H9 (cell line): ENCODE data around the gene DNAI4. TPM values are rescaled to one million over a fixed set of nuclear protein-coding genes. Genes with fewer than 3 reads are reported as not detected.

Experiments
- DNase-seq: peaks from one replicate; pipeline ENCODE4 v3.0.0-alpha.2; 2017
- H2AFZ ChIP-seq: one replicate; pipeline ENCODE4 v1.6.1; 2013; ENCODE audit warnings: mild to moderate bottlenecking, low read length, control low read depth, moderate library complexity
- H2AK5ac ChIP-seq: 2 replicates; pipeline ENCODE4 v1.6.1; 2013; ENCODE audit warnings: low read length, control low read depth, mixed read lengths; ENCODE audit not compliant: insufficient read length
- H2BK120ac ChIP-seq: one replicate; pipeline ENCODE4 v1.6.1; 2013; ENCODE audit warnings: low read depth, mild to moderate bottlenecking, low read length, control low read depth, inconsistent platforms; ENCODE audit not compliant: poor library complexity, severe bottlenecking
- H2BK12ac ChIP-seq: 2 replicates; pipeline ENCODE4 v1.6.1; 2013; ENCODE audit warnings: low read length, control low read depth, mixed read lengths, low read depth; ENCODE audit not compliant: insufficient read length
- H2BK15ac ChIP-seq: 2 replicates; pipeline ENCODE4 v1.6.1; 2013; ENCODE audit warnings: low read depth, low read length, control low read depth
- H2BK20ac ChIP-seq: one replicate; pipeline ENCODE4 v1.6.1; 2013; ENCODE audit warnings: low read depth, mild to moderate bottlenecking, low read length, control low read depth, inconsistent platforms; ENCODE audit not compliant: poor library complexity, severe bottlenecking
- H2BK5ac ChIP-seq: 2 replicates; pipeline ENCODE4 v1.6.1; 2013; ENCODE audit warnings: low read length, control low read depth, mixed read lengths; ENCODE audit not compliant: insufficient read length
- H3K14ac ChIP-seq: 2 replicates; pipeline ENCODE4 v1.6.1; 2013; ENCODE audit warnings: low read length, control low read depth; ENCODE audit not compliant: insufficient read depth
- H3K18ac ChIP-seq: 2 replicates; pipeline ENCODE4 v1.6.1; 2013; ENCODE audit warnings: low read depth, mild to moderate bottlenecking, mixed read lengths, low read length, control low read depth; ENCODE audit not compliant: insufficient read length
- H3K23ac ChIP-seq: 2 replicates; pipeline ENCODE4 v1.6.1; 2013; ENCODE audit warnings: low read length, control low read depth, mixed read lengths, low read depth; ENCODE audit not compliant: insufficient read length
- H3K23me2 ChIP-seq: 2 replicates; pipeline ENCODE4 v1.6.1; 2013; ENCODE audit warnings: low read depth, mild to moderate bottlenecking, mixed read lengths, low read length, control low read depth; ENCODE audit not compliant: insufficient read length, poor library complexity, severe bottlenecking
- H3K27ac ChIP-seq: 2 replicates; pipeline ENCODE4 v1.5.1; 2013; ENCODE audit warnings: low read length, control low read depth, mixed read lengths, low read depth; ENCODE audit not compliant: insufficient read length
- H3K27me3 ChIP-seq: 2 replicates; pipeline ENCODE4 v1.6.1; 2013; ENCODE audit warnings: low read length, control low read depth, inconsistent platforms; ENCODE audit not compliant: insufficient read depth
- H3K4ac ChIP-seq: 2 replicates; pipeline ENCODE4 v1.6.1; 2013; ENCODE audit warnings: low read depth, mild to moderate bottlenecking, control low read depth, inconsistent platforms, low read length, moderate library complexity
- H3K4me1 ChIP-seq: 2 replicates; pipeline ENCODE4 v1.6.1; 2013; ENCODE audit warnings: low read length, control low read depth, inconsistent platforms; ENCODE audit not compliant: insufficient read depth
- H3K4me2 ChIP-seq: 2 replicates; pipeline ENCODE4 v1.6.1; 2013; ENCODE audit warnings: low read length, control low read depth, mixed read lengths; ENCODE audit not compliant: insufficient read length, insufficient read depth
- H3K56ac ChIP-seq: 2 replicates; pipeline ENCODE4 v1.6.1; 2013; ENCODE audit warnings: low read depth, mild to moderate bottlenecking, mixed read lengths, low read length, control low read depth; ENCODE audit not compliant: insufficient read length
- H3K79me1 ChIP-seq: 2 replicates; pipeline ENCODE4 v1.6.1; 2013; ENCODE audit warnings: low read depth, mild to moderate bottlenecking, moderate library complexity, low read length, control low read depth, inconsistent platforms; ENCODE audit not compliant: insufficient read depth, poor library complexity, severe bottlenecking
- H3K79me2 ChIP-seq: 2 replicates; pipeline ENCODE4 v1.6.1; 2013; ENCODE audit warnings: low read length, control low read depth, inconsistent platforms; ENCODE audit not compliant: insufficient read depth
- H3K9ac ChIP-seq: 2 replicates; pipeline ENCODE4 v1.6.1; 2013; ENCODE audit warnings: low read length, control low read depth, mixed read lengths; ENCODE audit not compliant: insufficient read length; ENCODE audit errors: extremely low read depth
- H3K9me3 ChIP-seq: one replicate; pipeline ENCODE4 v1.6.1; 2013; ENCODE audit warnings: low read depth, low read length, inconsistent platforms; ENCODE audit not compliant: control insufficient read depth
- H3T11ph ChIP-seq: one replicate; pipeline ENCODE4 v1.6.1; 2013; ENCODE audit warnings: mild to moderate bottlenecking, low read length, control low read depth, inconsistent platforms
- H4K20me1 ChIP-seq: one replicate; pipeline ENCODE4 v1.6.1; 2013; ENCODE audit not compliant: control insufficient read depth, insufficient read length, insufficient read depth
- H4K5ac ChIP-seq: 2 replicates; pipeline ENCODE4 v1.6.1; 2013; ENCODE audit warnings: low read depth, mild to moderate bottlenecking, mixed read lengths, low read length, control low read depth; ENCODE audit not compliant: insufficient read length
- H4K8ac ChIP-seq: replicated peaks from 2 replicates; pipeline ENCODE4 v1.6.1; 2013; ENCODE audit warnings: low read length, control low read depth, mixed read lengths, low read depth; ENCODE audit not compliant: insufficient read length
- H4K91ac ChIP-seq: 2 replicates; pipeline ENCODE4 v1.6.1; 2013; ENCODE audit warnings: low read depth, mild to moderate bottlenecking, moderate library complexity, mixed read lengths, low read length, control low read depth; ENCODE audit not compliant: insufficient read length
- H3K27ac Mint-ChIP-seq, 3 experiments: 2 replicates in 2 of 3; 3 replicates in 1 of 3; pipeline ENCODE4 v1.8.0; 2020 to 2021; ENCODE audit warnings: mixed read lengths in 3 of 3, mild to moderate bottlenecking in 1 of 3, moderate library complexity in 1 of 3
- H3K27me3 Mint-ChIP-seq: 2 replicates; pipeline ENCODE4 v1.8.0; 2021; ENCODE audit warnings: low read depth, mild to moderate bottlenecking, moderate library complexity, mixed read lengths
- H3K36me3 Mint-ChIP-seq, 3 experiments: 2 replicates in 2 of 3; 3 replicates in 1 of 3; pipeline ENCODE4 v1.8.0; 2020 to 2021; ENCODE audit warnings: low read depth in 3 of 3, mixed read lengths in 3 of 3; ENCODE audit not compliant: insufficient read depth in 1 of 3
- H3K4me1 Mint-ChIP-seq, 2 experiments: 2 replicates each; pipeline ENCODE4 v1.8.0; 2020; ENCODE audit warnings: mixed read lengths in 2 of 2
- H3K4me3 Mint-ChIP-seq, 2 experiments: 2 replicates in 1 of 2; 3 replicates in 1 of 2; pipeline ENCODE4 v1.8.0; 2020 to 2021; ENCODE audit warnings: mild to moderate bottlenecking in 2 of 2, mixed read lengths in 2 of 2, moderate library complexity in 1 of 2
- H3K9me3 Mint-ChIP-seq, 2 experiments: 2 replicates in 1 of 2; 3 replicates in 1 of 2; pipeline ENCODE4 v1.8.0; 2020; ENCODE audit warnings: mild to moderate bottlenecking in 2 of 2, mixed read lengths in 2 of 2, moderate library complexity in 1 of 2
- WGBS: extraction: QIAGEN DNeasy Blood & Tissue Kit; methylation state at CpG from one replicate; pipeline ENCODE4 v1.1.7; 2013; ENCODE audit warnings: missing lambda C conversion rate, low lambda C conversion rate, mixed read lengths; ENCODE audit not compliant: insufficient read length; ENCODE audit errors: extremely low coverage; 5-methylcytosine and 5-hydroxymethylcytosine counted together
- total RNA-seq: library from RNA; stranded (reverse); gene quantifications from 2 replicates; pipeline ENCODE4 v1.2.1, GENCODE V29; 2021
- TF ChIP-seq, protein P1 (sequence below): fragments of 200-600 bp; sonication (generic); conservative IDR thresholded peaks from 3 replicates; pipeline ENCODE4 v1.8.0; 2021; ENCODE audit warnings: antibody characterized with exemption, mild to moderate bottlenecking

Gene DNAI4
- total RNA-seq, 1 experiment from 2014 or later, result 1.4 TPM

GRCh38 chr1:66791621-66792610 is 132.7 kb downstream of the DNAI4 start:
- H4K20me1 ChIP-seq, result no peaks in the 10 kb centered on the region
- no peaks in the 10 kb centered on the region for H3K36me3 Mint-ChIP-seq

More at GRCh38 chr1:66791621-66792610, 132.7 kb downstream of the DNAI4 start:
- H2BK5ac ChIP-seq, result no peak overlapping the region
- H3K27ac Mint-ChIP-seq, result no peak overlapping the region
- no peaks in the 10 kb centered on the region for H3K9me3 Mint-ChIP-seq
- H3K27ac ChIP-seq, result no peak overlapping the region
- no peak overlapping the region for H3K14ac ChIP-seq
- no peaks in the 10 kb centered on the region for H3K27me3 Mint-ChIP-seq
- no peak overlapping the region for H3K4me3 Mint-ChIP-seq
- H3K4me2 ChIP-seq, result no peak overlapping the region
- H2BK120ac ChIP-seq, result no peak overlapping the region
- no peaks in the 10 kb centered on the region for H3K9me3 ChIP-seq
- no peak overlapping the region for H4K8ac ChIP-seq
- H4K91ac ChIP-seq, result no peak overlapping the region
- no peaks in the 10 kb centered on the region for H3K79me2 ChIP-seq
- H3K79me1 ChIP-seq, result no peaks in the 10 kb centered on the region
- H2BK12ac ChIP-seq, result no peak overlapping the region
- no peak overlapping the region for H4K5ac ChIP-seq
- no peak overlapping the region for H2BK15ac ChIP-seq
- no peaks in the 10 kb centered on the region for H3K4me1 ChIP-seq
- no peak overlapping the region for H2AFZ ChIP-seq
- H3K23ac ChIP-seq, result no peak overlapping the region
- H3K27me3 ChIP-seq, result no peaks in the 10 kb centered on the region
- no peak for DNase-seq
- TF ChIP-seq, protein P1, sequence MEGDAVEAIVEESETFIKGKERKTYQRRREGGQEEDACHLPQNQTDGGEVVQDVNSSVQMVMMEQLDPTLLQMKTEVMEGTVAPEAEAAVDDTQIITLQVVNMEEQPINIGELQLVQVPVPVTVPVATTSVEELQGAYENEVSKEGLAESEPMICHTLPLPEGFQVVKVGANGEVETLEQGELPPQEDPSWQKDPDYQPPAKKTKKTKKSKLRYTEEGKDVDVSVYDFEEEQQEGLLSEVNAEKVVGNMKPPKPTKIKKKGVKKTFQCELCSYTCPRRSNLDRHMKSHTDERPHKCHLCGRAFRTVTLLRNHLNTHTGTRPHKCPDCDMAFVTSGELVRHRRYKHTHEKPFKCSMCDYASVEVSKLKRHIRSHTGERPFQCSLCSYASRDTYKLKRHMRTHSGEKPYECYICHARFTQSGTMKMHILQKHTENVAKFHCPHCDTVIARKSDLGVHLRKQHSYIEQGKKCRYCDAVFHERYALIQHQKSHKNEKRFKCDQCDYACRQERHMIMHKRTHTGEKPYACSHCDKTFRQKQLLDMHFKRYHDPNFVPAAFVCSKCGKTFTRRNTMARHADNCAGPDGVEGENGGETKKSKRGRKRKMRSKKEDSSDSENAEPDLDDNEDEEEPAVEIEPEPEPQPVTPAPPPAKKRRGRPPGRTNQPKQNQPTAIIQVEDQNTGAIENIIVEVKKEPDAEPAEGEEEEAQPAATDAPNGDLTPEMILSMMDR, result no peak
- no CpG with 5 or more reads among the region's 5 CpGs for WGBS
- H3K18ac ChIP-seq, result no peak overlapping the region
- H3T11ph ChIP-seq, result no peak overlapping the region
- H3K9ac ChIP-seq, result no peak overlapping the region
- H2BK20ac ChIP-seq, result no peak overlapping the region
- H3K4ac ChIP-seq, result no peak overlapping the region
- peaks cover 0 to 12% of the 10 kb centered on the region in 2 experiments for H3K4me1 Mint-ChIP-seq
- no peaks in the 10 kb centered on the region for H3K23me2 ChIP-seq
- H2AK5ac ChIP-seq, result no peak overlapping the region
- H3K56ac ChIP-seq, result no peak overlapping the region
